GM12872 (cell line): Measurements from ENCODE around the gene TMEM183A.

Experiments used
- TF ChIP-seq, protein P1 (sequence below): IDR thresholded peaks from 3 replicates; pipeline ENCODE4 v1.5.1; 2011; ENCODE audit warnings: low read depth, mild to moderate bottlenecking, low read length, moderate library complexity; ENCODE audit not compliant: insufficient read depth

Gene TMEM183A

GRCh38 chr1:203054184-203054583 lies 47.0 kb downstream of the TMEM183A start:
- TF ChIP-seq, protein P1, sequence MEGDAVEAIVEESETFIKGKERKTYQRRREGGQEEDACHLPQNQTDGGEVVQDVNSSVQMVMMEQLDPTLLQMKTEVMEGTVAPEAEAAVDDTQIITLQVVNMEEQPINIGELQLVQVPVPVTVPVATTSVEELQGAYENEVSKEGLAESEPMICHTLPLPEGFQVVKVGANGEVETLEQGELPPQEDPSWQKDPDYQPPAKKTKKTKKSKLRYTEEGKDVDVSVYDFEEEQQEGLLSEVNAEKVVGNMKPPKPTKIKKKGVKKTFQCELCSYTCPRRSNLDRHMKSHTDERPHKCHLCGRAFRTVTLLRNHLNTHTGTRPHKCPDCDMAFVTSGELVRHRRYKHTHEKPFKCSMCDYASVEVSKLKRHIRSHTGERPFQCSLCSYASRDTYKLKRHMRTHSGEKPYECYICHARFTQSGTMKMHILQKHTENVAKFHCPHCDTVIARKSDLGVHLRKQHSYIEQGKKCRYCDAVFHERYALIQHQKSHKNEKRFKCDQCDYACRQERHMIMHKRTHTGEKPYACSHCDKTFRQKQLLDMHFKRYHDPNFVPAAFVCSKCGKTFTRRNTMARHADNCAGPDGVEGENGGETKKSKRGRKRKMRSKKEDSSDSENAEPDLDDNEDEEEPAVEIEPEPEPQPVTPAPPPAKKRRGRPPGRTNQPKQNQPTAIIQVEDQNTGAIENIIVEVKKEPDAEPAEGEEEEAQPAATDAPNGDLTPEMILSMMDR = no peak

- TF ChIP-seq, protein P1 = no peak
Measured at GRCh38 chr1:203054642-203055041, 47.5 kb downstream of the TMEM183A start.

- TF ChIP-seq, protein P1 = no peak
Measured at GRCh38 chr1:203055161-203055799, 48.1 kb downstream of the TMEM183A start.

GRCh38 chr1:203056012-203056411 lies 48.8 kb downstream of the TMEM183A start:
- TF ChIP-seq, protein P1 = no peak

DNA sequence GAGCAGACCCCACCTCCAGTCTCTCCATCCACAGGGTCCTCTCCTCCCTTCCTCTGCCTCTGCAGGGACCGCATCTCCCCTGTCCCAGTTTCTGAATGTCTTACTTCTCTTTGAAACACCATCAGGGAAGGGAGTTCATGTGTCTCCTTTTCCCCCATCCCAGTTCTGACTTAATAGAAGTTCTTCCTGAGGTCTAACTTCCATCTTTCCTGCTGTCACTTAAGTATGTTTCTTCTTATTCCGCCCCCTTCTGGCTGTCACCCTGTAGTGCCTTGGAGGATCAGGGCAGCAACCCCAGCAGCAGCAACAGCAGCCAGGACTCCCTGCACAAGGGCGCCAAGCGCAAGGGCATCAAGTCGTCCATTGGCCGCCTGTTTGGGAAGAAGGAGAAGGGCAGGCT lies 49.3 kb downstream of the TMEM183A start:
- TF ChIP-seq, protein P1 = peak; percentile 30; the same call in 2 of the 3 replicates

GRCh38 chr1:203057911-203058675 lies 50.9 kb downstream of the TMEM183A start:
- TF ChIP-seq, protein P1 = no peak

DNA sequence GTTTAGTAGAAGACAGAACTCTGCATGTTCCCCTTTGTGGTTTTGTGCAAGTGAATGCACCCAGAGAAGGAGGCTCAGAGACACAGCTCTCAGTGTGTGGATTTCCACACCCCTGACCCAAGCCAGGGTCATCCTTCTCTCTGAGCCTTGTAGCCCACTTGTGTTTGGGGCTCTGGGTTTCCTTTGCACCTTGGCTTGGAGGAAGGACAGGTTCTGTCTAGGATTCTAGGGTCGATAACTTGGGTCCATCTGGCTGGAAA lies 51.4 kb downstream of the TMEM183A start:
- TF ChIP-seq, protein P1 = no peak
